GM20431 (cell line): ENCODE data around the gene ANKS1B.
"Not testable (repeated sequence)": the region's sequence is repeated elsewhere in the genome, so short reads cannot be mapped to it uniquely, and the experiment has no call there.

Source experiments
- in situ Hi-C: fragments of 300-500 bp; cut with MseI, MboI; formaldehyde crosslinking; loops from one replicate; pipeline ENCODE4 v1.15.0; 2020; ENCODE audit warnings: low sequenced_read_pairs; ENCODE audit not compliant: unreplicated experiment

Gene ANKS1B

GRCh38 chr12:99259040-99259934 is 725.4 kb downstream of the ANKS1B start:
- in situ Hi-C loops, result no loop called here

DNA sequence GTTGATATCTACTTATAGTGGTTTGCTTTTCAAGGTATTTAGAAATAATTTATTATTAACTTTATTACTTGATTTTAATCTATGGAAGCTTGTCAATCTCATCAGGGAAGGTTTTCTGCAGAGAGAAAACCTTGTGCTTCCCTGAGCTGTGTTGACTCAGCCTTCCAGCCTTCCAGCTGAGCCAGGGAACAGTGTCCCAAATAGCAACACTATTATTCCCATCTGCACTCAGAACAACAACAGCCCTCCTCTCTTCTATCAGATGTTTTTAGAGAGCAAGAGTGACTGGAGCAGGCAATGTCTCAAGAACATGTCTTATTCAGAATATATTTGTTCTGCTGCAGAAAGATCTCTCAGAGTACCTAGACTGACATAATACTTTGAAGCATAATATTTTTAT is 727.1 kb downstream of the ANKS1B start:
- in situ Hi-C loops, result no loop called here

DNA sequence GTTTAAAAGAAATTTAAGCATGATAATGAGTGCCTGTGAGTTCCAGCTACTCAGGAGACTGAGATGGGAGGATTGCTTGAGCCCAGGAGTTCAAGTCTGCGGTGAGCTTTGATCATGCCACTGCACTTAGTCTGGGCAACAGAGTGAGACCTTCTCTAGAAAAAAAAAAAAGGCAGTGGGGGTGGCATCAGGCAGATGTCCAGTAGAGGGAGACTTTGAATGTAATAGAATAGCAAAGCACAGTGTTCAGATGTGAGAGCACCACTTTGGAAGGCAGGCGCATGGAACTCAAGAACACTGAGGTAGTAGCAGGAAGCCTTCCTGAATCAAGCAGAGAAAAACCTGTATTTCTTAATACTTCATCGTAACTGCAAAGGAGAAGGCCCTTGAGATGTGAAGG is 731.7 kb downstream of the ANKS1B start:
- in situ Hi-C loops, result no loop called here

- in situ Hi-C loops, result no loop called here
Measured at GRCh38 chr12:99250091-99250490, 734.6 kb downstream of the ANKS1B start.

- in situ Hi-C loops, result no loop called here
Measured at GRCh38 chr12:99249543-99249942, 735.2 kb downstream of the ANKS1B start.

DNA sequence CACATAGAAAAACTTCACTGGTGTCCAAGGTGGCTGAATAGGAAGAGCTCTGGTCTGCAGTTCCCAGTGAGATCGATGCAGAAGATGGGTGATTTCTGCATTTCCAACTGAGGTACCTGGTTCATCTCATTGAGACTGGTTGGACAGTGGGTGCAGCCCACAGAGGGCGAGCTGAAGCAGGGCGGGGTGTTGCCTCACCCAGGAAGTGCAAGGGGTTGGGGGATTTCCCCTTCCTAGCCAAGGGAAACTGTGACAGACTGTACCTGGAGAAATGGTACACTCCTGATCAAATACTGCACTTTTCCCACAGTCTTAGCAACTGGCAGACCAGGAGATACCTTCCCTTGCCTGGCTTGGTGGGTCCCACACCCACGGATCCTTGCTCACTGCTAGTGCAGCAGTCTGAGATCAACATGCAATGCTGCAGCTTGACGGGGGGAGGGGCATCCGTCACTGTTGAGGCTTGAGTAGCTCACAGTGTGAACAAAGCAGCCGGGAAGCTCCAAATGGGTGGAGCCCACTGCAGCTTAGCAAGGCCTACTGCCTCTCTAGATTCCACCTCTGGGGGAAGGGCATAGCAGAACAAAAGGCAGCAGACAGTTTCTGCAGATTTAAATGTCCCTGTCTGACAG is 746.7 kb downstream of the ANKS1B start:
- in situ Hi-C loops, result not testable (repeated sequence)

DNA sequence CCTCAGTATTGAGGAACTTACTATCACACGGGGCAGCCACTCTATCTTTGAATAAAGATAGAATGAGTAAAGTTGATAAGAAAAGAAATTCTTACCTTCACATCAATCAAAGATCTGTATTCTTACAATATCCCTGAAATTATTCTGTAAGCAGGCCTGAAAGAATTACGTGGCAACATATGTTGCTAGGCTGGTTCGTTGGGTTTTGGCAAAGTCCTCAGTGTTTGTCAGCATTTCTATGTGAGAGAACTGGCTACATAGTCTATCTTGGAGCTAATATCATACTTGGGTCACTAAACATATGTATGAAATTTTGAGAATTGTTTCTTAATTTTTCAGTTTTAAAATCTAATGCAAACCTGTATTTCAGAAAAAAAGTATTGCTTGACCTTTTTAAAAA is 749.4 kb downstream of the ANKS1B start:
- in situ Hi-C loops, result no loop called here

DNA sequence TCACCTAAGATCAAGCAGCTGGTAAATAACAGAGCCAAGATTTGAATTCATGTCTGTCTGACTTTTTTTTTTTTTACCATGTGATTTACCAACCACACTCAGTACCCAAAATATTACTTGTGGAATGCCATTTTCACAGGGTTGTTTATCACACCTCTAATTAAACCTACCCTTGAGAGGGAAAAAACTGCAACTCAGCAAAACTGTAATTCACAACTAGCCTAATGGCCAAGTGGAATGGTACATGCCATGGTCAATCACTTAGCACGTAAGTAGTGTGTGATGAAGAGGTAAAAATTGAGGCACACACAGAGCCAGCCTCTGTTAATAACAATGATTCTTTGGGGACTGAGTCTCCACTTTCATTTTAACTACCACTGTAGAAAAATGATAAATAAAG is 750.0 kb downstream of the ANKS1B start:
- in situ Hi-C loops, result no loop called here

GRCh38 chr12:99232324-99232723 is 752.4 kb downstream of the ANKS1B start:
- in situ Hi-C loops, result no loop called here

DNA sequence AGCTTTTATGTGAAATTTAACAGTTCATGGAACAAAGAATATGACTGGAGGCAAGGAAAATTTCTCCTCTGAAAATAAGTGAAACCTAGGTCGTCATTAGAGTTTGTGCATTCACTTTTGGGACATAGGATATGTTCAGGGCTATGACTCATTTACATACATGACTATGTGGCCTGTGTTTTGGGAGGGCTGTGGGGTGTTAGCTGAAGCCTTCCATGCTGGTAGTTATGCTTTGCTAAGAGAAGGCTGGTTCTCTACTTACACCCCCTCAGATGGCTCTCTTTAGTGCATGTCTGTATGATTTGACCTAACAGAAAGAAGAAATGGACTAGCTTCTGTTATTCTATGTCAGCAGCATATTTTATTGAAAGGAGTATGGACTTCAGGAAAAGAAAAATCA is 753.7 kb downstream of the ANKS1B start:
- in situ Hi-C loops, result no loop called here

DNA sequence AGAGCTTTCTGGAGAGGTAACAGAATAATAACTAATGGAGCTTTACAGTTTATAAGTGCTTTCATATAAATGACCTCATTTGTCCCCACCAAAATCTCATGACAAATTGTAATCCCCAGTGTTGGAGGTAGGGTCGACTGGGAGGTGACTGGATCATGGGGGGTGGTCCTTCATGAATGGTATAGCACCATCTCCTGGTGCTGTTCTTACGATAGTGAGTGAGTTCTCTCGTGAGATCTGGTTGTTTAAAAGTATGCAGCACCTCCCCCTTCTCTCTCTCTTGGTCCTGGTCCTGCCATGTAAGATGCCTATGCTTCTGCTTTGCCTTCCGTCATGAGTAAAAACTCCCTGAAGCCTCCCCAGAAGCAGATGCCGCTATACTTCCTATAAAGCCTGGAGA is 760.5 kb downstream of the ANKS1B start:
- in situ Hi-C loops, result no loop called here

DNA sequence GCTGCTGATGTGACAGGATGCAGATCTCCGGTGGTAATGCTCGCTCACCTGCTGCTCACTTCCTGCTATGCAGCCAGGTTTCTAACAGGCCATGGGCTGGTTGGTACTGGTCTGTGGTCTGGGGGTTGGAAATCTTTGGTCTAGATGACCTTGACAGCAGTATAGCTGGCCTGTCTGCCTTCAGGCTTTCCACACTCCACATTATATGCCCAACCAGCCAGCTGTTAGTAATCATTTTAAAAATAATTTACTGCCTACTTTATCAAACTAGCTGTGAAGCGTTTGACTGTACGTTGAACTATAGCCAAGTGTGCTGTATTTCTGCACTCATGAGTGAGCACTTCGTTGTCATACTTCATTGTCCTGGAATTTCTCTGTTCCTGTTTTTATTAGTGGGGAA is 761.2 kb downstream of the ANKS1B start:
- in situ Hi-C loops, result no loop called here

- in situ Hi-C loops, result no loop called here
Measured at GRCh38 chr12:99213047-99213446, 771.7 kb downstream of the ANKS1B start.

GRCh38 chr12:99212275-99212674 is 772.5 kb downstream of the ANKS1B start:
- in situ Hi-C loops, result no loop called here

DNA sequence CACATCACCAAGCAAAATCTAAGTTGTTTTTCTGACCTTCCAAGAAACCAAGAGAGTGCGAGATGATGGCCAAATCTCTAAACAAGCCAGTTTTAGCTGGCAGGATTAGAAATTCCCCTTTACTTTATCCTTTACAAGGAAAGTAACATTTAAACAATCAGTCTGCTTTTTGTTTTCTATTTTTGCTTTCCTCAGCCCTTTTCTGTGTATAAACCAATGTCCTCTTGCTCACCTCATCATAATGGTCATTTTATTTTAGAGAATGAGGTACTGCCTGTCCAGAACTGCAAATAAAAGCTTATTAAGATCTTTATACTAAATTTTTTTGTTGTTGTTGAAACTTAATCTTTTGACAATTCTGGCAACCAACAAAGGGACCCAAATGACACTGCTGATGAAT is 779.6 kb downstream of the ANKS1B start:
- in situ Hi-C loops, result no loop called here

DNA sequence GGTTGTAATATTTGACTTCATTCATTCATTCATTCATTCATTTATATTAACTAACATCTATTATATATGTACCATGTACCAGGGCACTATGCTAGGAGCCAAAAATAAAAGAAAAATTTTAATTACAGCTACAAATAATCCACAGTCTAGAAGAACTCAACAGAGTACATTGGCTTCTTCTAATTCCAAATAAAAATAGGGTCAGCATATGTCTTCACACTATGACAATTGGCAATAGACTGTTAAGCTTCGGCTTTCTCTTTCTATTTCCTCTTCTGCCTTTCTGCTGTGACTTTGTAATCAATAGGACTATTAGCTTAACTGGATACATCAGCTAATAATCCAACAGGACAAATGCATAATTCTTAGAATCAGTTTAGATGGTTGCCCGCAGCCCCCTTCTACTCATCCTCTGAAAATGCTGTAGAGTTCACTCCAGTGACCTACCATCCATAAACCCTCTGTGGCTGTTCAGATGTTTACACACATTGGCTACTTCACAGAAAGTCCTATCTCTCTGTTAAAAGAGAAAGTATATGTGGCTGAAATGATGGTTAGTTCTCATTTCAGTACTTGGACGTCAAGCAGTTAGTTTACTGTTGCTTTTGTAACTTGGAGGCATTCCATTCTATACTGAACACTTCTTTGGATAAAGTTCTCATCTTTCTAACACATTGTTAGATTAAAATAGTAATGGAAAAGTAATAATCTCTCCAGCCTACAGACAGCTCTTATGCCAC is 782.7 kb downstream of the ANKS1B start:
- in situ Hi-C loops, result no loop called here

DNA sequence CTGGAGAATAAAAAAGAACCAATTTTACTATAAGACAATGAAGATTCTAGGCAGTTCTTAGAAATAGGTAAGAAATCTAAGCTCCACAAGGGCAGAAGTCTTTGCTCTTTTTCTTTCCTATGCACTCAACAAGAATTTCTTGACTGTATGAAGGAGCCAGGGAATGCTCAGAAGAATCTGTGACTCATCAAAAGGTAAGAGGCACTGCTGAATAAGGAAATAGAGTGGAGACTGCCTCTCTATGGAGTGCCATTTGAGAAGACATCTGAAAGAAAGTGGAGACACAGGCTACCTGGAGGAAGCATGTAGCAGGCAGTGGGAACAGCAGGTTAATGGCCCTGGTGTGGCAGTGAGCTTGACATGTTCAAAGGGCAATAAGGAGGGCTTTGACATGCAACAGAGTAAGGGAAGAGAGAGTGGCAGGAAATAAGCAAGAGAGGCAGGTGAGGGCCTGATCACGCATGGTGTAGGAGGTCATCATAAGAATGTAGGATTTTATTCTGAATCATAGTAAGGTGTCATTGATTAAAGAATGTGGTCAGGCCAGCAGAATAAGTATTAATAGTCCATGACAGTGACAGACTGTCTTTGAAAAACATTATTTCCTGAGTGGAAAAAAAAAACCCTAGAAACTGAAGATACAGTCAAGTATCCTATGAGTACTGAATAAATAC is 783.9 kb downstream of the ANKS1B start:
- in situ Hi-C loops, result no loop called here

DNA sequence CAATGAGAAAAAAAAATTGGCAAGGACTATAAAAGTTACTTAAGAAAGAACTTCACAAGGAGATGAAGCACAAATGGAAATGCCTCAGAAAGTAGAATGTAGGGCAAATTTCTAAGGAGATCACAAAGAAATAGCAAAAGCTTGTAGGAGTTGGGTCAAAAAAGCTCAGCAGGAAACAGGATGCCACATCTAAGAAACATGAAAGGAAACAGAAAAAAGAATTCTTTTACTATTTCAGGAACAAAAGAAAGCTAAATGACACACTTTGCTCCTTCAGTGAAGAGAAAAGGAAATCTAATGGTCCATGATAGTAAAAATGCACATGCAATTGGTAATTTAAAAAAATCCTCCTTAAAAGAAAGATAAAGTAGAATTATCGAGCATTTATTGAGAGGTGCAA is 789.3 kb downstream of the ANKS1B start:
- in situ Hi-C loops, result no loop called here

DNA sequence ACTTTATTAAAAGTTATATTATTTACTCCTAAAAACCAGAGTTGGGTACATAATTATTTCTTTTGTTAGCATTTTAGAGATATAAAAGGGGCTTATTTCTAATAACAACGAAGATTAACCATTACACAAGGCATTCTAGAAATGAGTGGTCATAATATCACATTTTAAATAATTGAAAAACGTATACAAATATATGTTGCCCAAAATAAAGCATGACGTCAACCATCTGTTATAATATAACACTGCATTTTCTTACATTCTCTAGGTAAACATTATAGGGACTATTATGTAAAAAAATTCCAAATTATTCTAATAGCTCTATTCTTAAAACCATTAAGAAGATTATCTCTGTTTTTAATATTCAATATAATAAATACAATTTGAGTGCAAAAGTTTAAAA is 792.2 kb downstream of the ANKS1B start:
- in situ Hi-C loops, result no loop called here

DNA sequence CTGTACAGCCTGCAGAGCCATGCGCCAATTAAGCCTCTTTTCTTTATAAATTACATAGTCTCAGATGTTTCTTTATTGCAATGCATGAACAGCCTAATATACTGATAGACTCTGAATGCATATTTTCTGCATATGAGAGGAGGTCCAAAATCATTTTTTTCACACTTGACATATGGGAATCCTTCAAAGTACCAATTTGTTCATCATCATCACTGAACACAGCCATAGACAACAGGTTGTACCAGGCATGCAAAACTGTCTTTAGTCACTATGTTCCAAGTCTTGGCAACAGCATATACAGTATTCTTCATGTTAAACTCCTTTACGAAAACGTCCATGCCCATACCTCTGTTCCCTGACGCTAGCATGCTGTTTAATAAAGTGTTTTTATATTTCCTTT is 807.9 kb downstream of the ANKS1B start:
- in situ Hi-C loops, result no loop called here
